Fibroblast of the aortic adventitia (primary cell): ENCODE measurements around the gene PRKCB. TPM values are rescaled to one million over a fixed set of nuclear protein-coding genes. Genes with fewer than 3 reads are reported as not detected.

ENCODE experiments used
- DNase-seq: peaks from one replicate; pipeline ENCODE4 v3.0.0-alpha.2; 2010; ENCODE audit warnings: low read depth
- H3K4me3 ChIP-seq: 2 replicates; pipeline ENCODE4 v1.5.1; 2011; ENCODE audit warnings: low read depth, mild to moderate bottlenecking, control low read depth, low read length, moderate library complexity
- CTCF ChIP-seq: IDR thresholded peaks from 2 replicates; pipeline ENCODE4 v1.5.1; 2011; ENCODE audit warnings: mild to moderate bottlenecking, low read length, control low read depth, inconsistent platforms; ENCODE audit not compliant: insufficient read depth
- total RNA-seq: library from RNA; depleted of rRNA; stranded (reverse); fragments of >200 nt; gene quantifications from 2 replicates; pipeline ENCODE4 v1.2.3, GENCODE V29; 2012; ENCODE audit warnings: low replicate concordance

The PRKCB gene
- total RNA-seq, 1 donor: not detected

- TF ChIP-seq CTCF: no peak
- no peak overlapping the region for H3K4me3 ChIP-seq
- DNase-seq: no peak
Observed at GRCh38 chr16:23833960-23834685, 1.7 kb upstream of the PRKCB start.

GRCh38 chr16:23836078-23836403 lies 258 bp downstream of the PRKCB start:
- no peak for TF ChIP-seq CTCF
- no peak overlapping the region for H3K4me3 ChIP-seq
- no peak for DNase-seq

GRCh38 chr16:23836404-23837311 lies 875 bp downstream of the PRKCB start:
- H3K4me3 ChIP-seq: no peak overlapping the region
- no peak for DNase-seq
- TF ChIP-seq CTCF: no peak

GRCh38 chr16:23837553-23838308 lies 1.9 kb downstream of the PRKCB start:
- no peak for DNase-seq
- no peak overlapping the region for H3K4me3 ChIP-seq
- no peak for TF ChIP-seq CTCF

- no peak for DNase-seq
- H3K4me3 ChIP-seq: no peak overlapping the region
- no peak for TF ChIP-seq CTCF
Observed at GRCh38 chr16:23838485-23839142, 2.8 kb downstream of the PRKCB start.

GRCh38 chr16:23840310-23840709 lies 4.5 kb downstream of the PRKCB start:
- no peak for DNase-seq
- no peak overlapping the region for H3K4me3 ChIP-seq
- no peak for TF ChIP-seq CTCF
